Vagina (tissue), 2 donors: ENCODE data around the gene CALN1.

Source experiments
- CTCF ChIP-seq, 3 experiments: fragments of 450-650 bp in 2 of 3; fragments of 200-600 bp in 1 of 3; sonication (generic) in 1 of 3; IDR thresholded peaks; one replicate each; pipeline ENCODE4 v1.5.1; 2017 to 2019; ENCODE audit warnings: antibody characterized with exemption in 3 of 3, mild to moderate bottlenecking in 2 of 3, moderate library complexity in 2 of 3
- POLR2A ChIP-seq, 2 donors: fragments of 450-650 bp; IDR thresholded peaks; one replicate each; pipeline ENCODE4 v1.6.1; 2017; ENCODE audit warnings: antibody characterized with exemption in 2 of 2, mild to moderate bottlenecking in 2 of 2, moderate library complexity in 2 of 2

- no peak for TF ChIP-seq CTCF (IDR thresholded peaks at IDR 0.05)
- TF ChIP-seq POLR2A (IDR thresholded peaks at IDR 0.05) = no peak
These were observed 319.4 kb downstream of the CALN1 start for GRCh38 chr7:72092769-72093168.
